ENCODE data around the gene SMAD7. TPM values are rescaled to one million over a fixed set of nuclear protein-coding genes. Genes with fewer than 3 reads are reported as not detected.
A peak's percentile ranks its signal among the peaks of the same experiment; 100 is the strongest.

The SMAD7 gene
- total RNA-seq, 1 donor from 2014 or later: 76.5 TPM

GRCh38 chr18:48943736-48944527, 6.8 kb downstream of the SMAD7 start:
- peak overlapping the region; percentile 88 to 94 for H3K4me3 ChIP-seq
- DNase-seq (ENCODE audit: low spot score in 2 of 2): no peak

GRCh38 chr18:48943333-48943732, 7.4 kb downstream of the SMAD7 start:
- H3K27ac ChIP-seq: peak overlapping the region; percentile 97 to 99
- peak overlapping the region; percentile 88 to 94 for H3K4me3 ChIP-seq
- intact Hi-C loops (cut with DNase I): no loop called here
- peaks cover 1 to 18% of the 10 kb centered on the region in 2 donors for H3K36me3 ChIP-seq
- no peak for DNase-seq (ENCODE audit: low spot score in 2 of 2)
- H3K4me1 ChIP-seq: peaks cover 29 to 66% of the 10 kb centered on the region in 2 donors
- no peak for TF ChIP-seq CTCF (IDR thresholded peaks at IDR 0.05)
- no peaks in the 10 kb centered on the region for H3K27me3 ChIP-seq
- H3K9me3 ChIP-seq: no peaks in the 10 kb centered on the region

More at GRCh38 chr18:48943736-48944527, 6.8 kb downstream of the SMAD7 start:
- TF ChIP-seq CTCF (IDR thresholded peaks at IDR 0.05): no peak
- H3K36me3 ChIP-seq: peaks cover 0 to 20% of the 10 kb centered on the region in 2 donors
- H3K4me1 ChIP-seq: peaks cover 23 to 60% of the 10 kb centered on the region in 2 donors
- intact Hi-C loops (cut with DNase I): no loop called here
- peak overlapping the region; percentile 97 to 99 for H3K27ac ChIP-seq
- no peaks in the 10 kb centered on the region for H3K9me3 ChIP-seq
- H3K27me3 ChIP-seq: no peaks in the 10 kb centered on the region

- peaks cover 35 to 72% of the 10 kb centered on the region in 2 donors for H3K4me1 ChIP-seq
Measured at GRCh38 chr18:48942554-48943261, 8.1 kb downstream of the SMAD7 start.

GRCh38 chr18:48942086-48942485, 8.7 kb downstream of the SMAD7 start:
- Histone ChIP-seq H3K9me3 (no peaks in the 10 kb centered on the region), H3K36me3 (peaks cover 5 to 18% of the 10 kb centered on the region in 2 donors), H3K27ac (peak overlapping the region; percentile 97 to 99), H3K4me3 (peak overlapping the region; percentile 88 to 94), H3K27me3 (no peaks in the 10 kb centered on the region), H3K4me1 (peaks cover 36 to 76% of the 10 kb centered on the region in 2 donors)
- TF ChIP-seq CTCF (IDR thresholded peaks at IDR 0.05): no peak
- DNase-seq (ENCODE audit: low spot score in 2 of 2): no peak
- intact Hi-C loops (cut with DNase I): no loop called here

More at GRCh38 chr18:48942554-48943261, 8.1 kb downstream of the SMAD7 start:
- Histone ChIP-seq H3K27ac (peak overlapping the region; percentile 97 to 99), H3K36me3 (peaks cover 5 to 18% of the 10 kb centered on the region in 2 donors), H3K27me3 (no peaks in the 10 kb centered on the region), H3K4me3 (peak overlapping the region; percentile 88 to 94), H3K9me3 (no peaks in the 10 kb centered on the region)
- intact Hi-C loops (cut with DNase I): no loop called here
- TF ChIP-seq CTCF (IDR thresholded peaks at IDR 0.05): no peak
- DNase-seq (ENCODE audit: low spot score in 2 of 2): no peak

GRCh38 chr18:48941672-48942071, 9.1 kb downstream of the SMAD7 start:
- no peak for DNase-seq (ENCODE audit: low spot score in 2 of 2)
- Histone ChIP-seq H3K36me3 (peaks cover 5 to 18% of the 10 kb centered on the region in 2 donors), H3K4me1 (peaks cover 36 to 78% of the 10 kb centered on the region in 2 donors), H3K27me3 (no peaks in the 10 kb centered on the region), H3K4me3 (peak overlapping the region; percentile 27 to 94), H3K27ac (peak overlapping the region; percentile 97 to 99), H3K9me3 (no peaks in the 10 kb centered on the region)
- TF ChIP-seq CTCF (IDR thresholded peaks at IDR 0.05): no peak
- intact Hi-C loops (cut with DNase I): no loop called here

All from ascending aorta (tissue), 2 donors.